HEK293 (cell line): ENCODE results near the gene BLOC1S1.
A peak's percentile ranks its signal among the peaks of the same experiment; 100 is the strongest.

Experiments
- CTCF ChIA-PET: fragments of 350-600 bp; formaldehyde crosslinking; extraction: SDS; loops from one replicate; lab custom pipeline; 2021; ENCODE audit warnings: antibody characterized with exemption; lab: Yijun Ruan, JAX
- POLR2A ChIA-PET: fragments of 300-600 bp; formaldehyde crosslinking; extraction: SDS; loops from one replicate; lab custom pipeline; 2020; ENCODE audit warnings: antibody characterized with exemption, inconsistent platforms; lab: Yijun Ruan, JAX
- H3K27ac ChIP-seq: fragments of 200-500 bp; sonication (Bioruptor generic); 2 replicates; pipeline ENCODE4 v1.5.1; 2014; ENCODE audit warnings: low read depth, low read length, control low read depth, inconsistent platforms; ENCODE audit errors: extremely low read depth
- H3K36me3 ChIP-seq, 2 experiments: fragments of 200-500 bp in 1 of 2; sonication (Bioruptor generic) in 1 of 2; 1 replicate in 1 of 2; 2 replicates in 1 of 2; pipeline ENCODE4 v1.5.1; 2014 to 2017; ENCODE audit warnings: inconsistent platforms in 2 of 2, low read length in 2 of 2; ENCODE audit not compliant: control insufficient read depth in 2 of 2, insufficient read depth in 1 of 2
- H3K4me1 ChIP-seq: fragments of 200-500 bp; sonication (Bioruptor generic); 2 replicates; pipeline ENCODE4 v1.5.1; 2014; ENCODE audit warnings: mild to moderate bottlenecking, low read length, inconsistent platforms; ENCODE audit not compliant: control insufficient read depth, insufficient read depth
- H3K4me3 ChIP-seq: 2 replicates; pipeline ENCODE4 v1.5.1; 2011; ENCODE audit warnings: low read depth, mild to moderate bottlenecking, control low read depth, low read length, moderate library complexity
- H3K9me3 ChIP-seq: fragments of 200-500 bp; sonication (Bioruptor generic); 2 replicates; pipeline ENCODE4 v1.5.1; 2014; ENCODE audit warnings: low read depth, low read length, inconsistent platforms; ENCODE audit not compliant: control insufficient read depth, insufficient read depth
- BCL11A ChIP-seq: fragments of 450-650 bp; formaldehyde crosslinking; IDR thresholded peaks from 2 replicates; pipeline ENCODE4 v1.5.1; 2016; ENCODE audit warnings: low read depth, missing biosample characterization, missing genetic modification characterization
- EGR2 ChIP-seq: fragments of 450-650 bp; formaldehyde crosslinking; IDR thresholded peaks from 2 replicates; pipeline ENCODE4 v1.5.1; 2016; ENCODE audit warnings: low read depth, missing biosample characterization, missing genetic modification characterization
- GLIS2 ChIP-seq: fragments of 450-650 bp; formaldehyde crosslinking; IDR thresholded peaks from 2 replicates; pipeline ENCODE4 v1.5.1; 2016; ENCODE audit warnings: missing biosample characterization, missing genetic modification characterization
- HOXA7 ChIP-seq: sonication (generic); formaldehyde crosslinking; IDR thresholded peaks from 2 replicates; pipeline ENCODE4 v1.8.1; 2022; ENCODE audit warnings: missing genetic modification reagents, borderline replicate concordance
- IKZF3 ChIP-seq: fragments of 450-650 bp; IDR thresholded peaks from 2 replicates; pipeline ENCODE4 v1.5.0; 2018; ENCODE audit warnings: missing biosample characterization, mild to moderate bottlenecking, missing genetic modification characterization, moderate library complexity
- SALL2 ChIP-seq: fragments of 450-650 bp; formaldehyde crosslinking; IDR thresholded peaks from 2 replicates; pipeline ENCODE4 v1.5.0; 2017; ENCODE audit warnings: missing biosample characterization, mild to moderate bottlenecking, missing genetic modification characterization, borderline replicate concordance
- SETDB1 ChIP-seq: IDR thresholded peaks from one replicate; pipeline ENCODE4 v1.6.1; 2017; ENCODE audit warnings: mild to moderate bottlenecking, low read length, moderate library complexity, mixed read lengths; ENCODE audit not compliant: insufficient read length
- ZBTB8A ChIP-seq: fragments of 450-650 bp; formaldehyde crosslinking; IDR thresholded peaks from 2 replicates; pipeline ENCODE4 v1.5.1; 2016; ENCODE audit warnings: missing biosample characterization, missing genetic modification characterization
- ZIC2 ChIP-seq: fragments of 450-650 bp; formaldehyde crosslinking; IDR thresholded peaks from 2 replicates; pipeline ENCODE4 v1.5.1; 2016; ENCODE audit warnings: missing biosample characterization, missing genetic modification characterization
- ZNF112 ChIP-seq: fragments of 450-650 bp; formaldehyde crosslinking; IDR thresholded peaks from 2 replicates; pipeline ENCODE4 v1.5.0; 2017; ENCODE audit warnings: missing biosample characterization, missing genetic modification characterization
- ZNF16 ChIP-seq: fragments of 450-650 bp; formaldehyde crosslinking; IDR thresholded peaks from 2 replicates; pipeline ENCODE4 v1.5.1; 2016; ENCODE audit warnings: low read depth, missing biosample characterization, missing genetic modification characterization
- ZNF214 ChIP-seq: fragments of 450-650 bp; formaldehyde crosslinking; IDR thresholded peaks from 2 replicates; pipeline ENCODE4 v1.5.1; 2017; ENCODE audit warnings: missing biosample characterization, mild to moderate bottlenecking, missing genetic modification characterization, borderline replicate concordance
- ZNF221 ChIP-seq: fragments of 450-650 bp; formaldehyde crosslinking; IDR thresholded peaks from 2 replicates; pipeline ENCODE4 v1.5.1; 2017; ENCODE audit warnings: missing biosample characterization, missing genetic modification characterization, borderline replicate concordance
- ZNF292 ChIP-seq: fragments of 450-650 bp; formaldehyde crosslinking; IDR thresholded peaks from 2 replicates; pipeline ENCODE4 v1.5.1; 2016; ENCODE audit warnings: low read depth, missing biosample characterization, missing genetic modification characterization, borderline replicate concordance
- ZNF549 ChIP-seq: fragments of 450-650 bp; IDR thresholded peaks from 2 replicates; pipeline ENCODE4 v1.5.1; 2018; ENCODE audit warnings: missing biosample characterization, missing genetic modification characterization, mild to moderate bottlenecking, inconsistent platforms, moderate library complexity
- ZNF654 ChIP-seq: fragments of 450-650 bp; formaldehyde crosslinking; IDR thresholded peaks from 2 replicates; pipeline ENCODE4 v1.5.1; 2016; ENCODE audit warnings: low read depth, missing biosample characterization, missing genetic modification characterization
- ZNF792 ChIP-seq: fragments of 450-650 bp; formaldehyde crosslinking; IDR thresholded peaks from 2 replicates; pipeline ENCODE4 v1.5.1; 2016; ENCODE audit warnings: missing biosample characterization, missing genetic modification characterization
- ZNF830 ChIP-seq: fragments of 450-650 bp; IDR thresholded peaks from 2 replicates; pipeline ENCODE4 v1.5.0; 2018; ENCODE audit warnings: missing biosample characterization, missing genetic modification characterization, low read depth, mild to moderate bottlenecking, moderate library complexity
- TF ChIP-seq, protein P1 (sequence below): fragments of 450-650 bp; formaldehyde crosslinking; IDR thresholded peaks from 2 replicates; pipeline ENCODE4 v1.5.1; 2016; ENCODE audit warnings: missing biosample characterization, missing genetic modification characterization
- TF ChIP-seq, protein P2 (sequence below): fragments of 450-650 bp; formaldehyde crosslinking; IDR thresholded peaks from 2 replicates; pipeline ENCODE4 v1.5.1; 2016; ENCODE audit warnings: missing biosample characterization, missing genetic modification characterization
- TF ChIP-seq, protein P3 (sequence below): fragments of 450-650 bp; formaldehyde crosslinking; IDR thresholded peaks from 2 replicates; pipeline ENCODE4 v1.5.1; 2016; ENCODE audit warnings: missing biosample characterization, missing genetic modification characterization
- TF ChIP-seq, protein P4 (sequence below): fragments of 450-650 bp; formaldehyde crosslinking; IDR thresholded peaks from 2 replicates; pipeline ENCODE4 v1.5.1; 2016; ENCODE audit warnings: missing biosample characterization, missing genetic modification characterization

BLOC1S1 gene

DNA sequence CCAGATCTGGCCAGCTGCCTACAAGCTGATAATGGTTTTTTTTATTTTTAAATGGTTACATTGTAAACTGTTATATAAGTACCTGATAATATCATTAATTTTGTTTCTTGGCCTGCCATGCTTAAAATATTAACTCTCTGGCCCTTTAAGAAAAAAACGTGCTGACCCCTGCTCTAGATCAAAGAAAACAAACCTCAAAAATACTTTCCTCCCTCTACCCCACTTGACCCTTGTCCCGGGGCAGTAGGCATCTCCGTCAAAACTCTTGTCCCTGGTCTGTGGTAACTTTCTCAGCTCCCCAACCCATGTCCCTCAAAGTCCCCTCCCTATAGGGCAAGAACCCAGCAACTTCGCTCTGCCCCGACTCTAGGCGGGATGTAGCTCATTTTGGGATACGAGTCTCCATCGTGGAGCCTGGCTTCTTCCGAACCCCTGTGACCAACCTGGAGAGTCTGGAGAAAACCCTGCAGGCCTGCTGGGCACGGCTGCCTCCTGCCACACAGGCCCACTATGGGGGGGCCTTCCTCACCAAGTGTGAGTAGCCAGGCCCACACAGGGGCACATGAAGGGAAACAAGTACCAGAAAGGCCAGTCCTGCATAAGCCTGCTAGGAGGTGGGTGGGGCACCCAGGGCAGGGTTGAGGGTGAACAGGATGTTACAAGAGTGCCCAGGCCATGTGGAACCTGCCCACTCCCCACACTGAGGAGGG lies 7.8 kb downstream of the BLOC1S1 start:
- CTCF ChIA-PET = interaction anchor here (0.7 to 7.0 kb wide), 6 partner anchors 13 to 78 kb away, joined by 3 to 127 read pairs (median 6); partner anchors contain the start of gene ITGA7
- POLR2A ChIA-PET = interaction anchor here (1.3 kb wide), 1 partner anchor 21 kb away, joined by 3 read pairs; no protein-coding TSS in a partner anchor
- TF ChIP-seq GLIS2 (tag by site-specific recombination) = peak; percentile 23; the same call in 1 of the 2 replicates
- TF ChIP-seq ZIC2 (tag by site-specific recombination) = peak; percentile 41; the same call in 1 of the 2 replicates
- TF ChIP-seq, protein P1, sequence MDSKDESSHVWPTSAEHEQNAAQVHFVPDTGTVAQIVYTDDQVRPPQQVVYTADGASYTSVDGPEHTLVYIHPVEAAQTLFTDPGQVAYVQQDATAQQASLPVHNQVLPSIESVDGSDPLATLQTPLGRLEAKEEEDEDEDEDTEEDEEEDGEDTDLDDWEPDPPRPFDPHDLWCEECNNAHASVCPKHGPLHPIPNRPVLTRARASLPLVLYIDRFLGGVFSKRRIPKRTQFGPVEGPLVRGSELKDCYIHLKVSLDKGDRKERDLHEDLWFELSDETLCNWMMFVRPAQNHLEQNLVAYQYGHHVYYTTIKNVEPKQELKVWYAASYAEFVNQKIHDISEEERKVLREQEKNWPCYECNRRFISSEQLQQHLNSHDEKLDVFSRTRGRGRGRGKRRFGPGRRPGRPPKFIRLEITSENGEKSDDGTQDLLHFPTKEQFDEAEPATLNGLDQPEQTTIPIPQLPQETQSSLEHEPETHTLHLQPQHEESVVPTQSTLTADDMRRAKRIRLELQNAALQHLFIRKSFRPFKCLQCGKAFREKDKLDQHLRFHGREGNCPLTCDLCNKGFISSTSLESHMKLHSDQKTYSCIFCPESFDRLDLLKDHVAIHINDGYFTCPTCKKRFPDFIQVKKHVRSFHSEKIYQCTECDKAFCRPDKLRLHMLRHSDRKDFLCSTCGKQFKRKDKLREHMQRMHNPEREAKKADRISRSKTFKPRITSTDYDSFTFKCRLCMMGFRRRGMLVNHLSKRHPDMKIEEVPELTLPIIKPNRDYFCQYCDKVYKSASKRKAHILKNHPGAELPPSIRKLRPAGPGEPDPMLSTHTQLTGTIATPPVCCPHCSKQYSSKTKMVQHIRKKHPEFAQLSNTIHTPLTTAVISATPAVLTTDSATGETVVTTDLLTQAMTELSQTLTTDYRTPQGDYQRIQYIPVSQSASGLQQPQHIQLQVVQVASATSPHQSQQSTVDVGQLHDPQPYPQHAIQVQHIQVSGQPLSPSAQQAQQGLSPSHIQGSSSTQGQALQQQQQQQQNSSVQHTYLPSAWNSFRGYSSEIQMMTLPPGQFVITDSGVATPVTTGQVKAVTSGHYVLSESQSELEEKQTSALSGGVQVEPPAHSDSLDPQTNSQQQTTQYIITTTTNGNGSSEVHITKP = 0 out of 2 replicates have a peak, but pooled peaks have one; percentile 1
- TF ChIP-seq ZBTB8A (tag by site-specific recombination) = no peak
- no peak for TF ChIP-seq ZNF792 (tag by site-specific recombination)
- TF ChIP-seq SETDB1 = no peak
- TF ChIP-seq SALL2 (tag by site-specific recombination) = no peak
- Histone ChIP-seq H3K9me3 (no peaks in the 10 kb centered on the region), H3K4me1 (no peaks in the 10 kb centered on the region), H3K27ac (no peak overlapping the region), H3K36me3 (peaks cover 12 to 71% of the 10 kb centered on the region in 2 experiments), H3K4me3 (no peak overlapping the region)

DNA sequence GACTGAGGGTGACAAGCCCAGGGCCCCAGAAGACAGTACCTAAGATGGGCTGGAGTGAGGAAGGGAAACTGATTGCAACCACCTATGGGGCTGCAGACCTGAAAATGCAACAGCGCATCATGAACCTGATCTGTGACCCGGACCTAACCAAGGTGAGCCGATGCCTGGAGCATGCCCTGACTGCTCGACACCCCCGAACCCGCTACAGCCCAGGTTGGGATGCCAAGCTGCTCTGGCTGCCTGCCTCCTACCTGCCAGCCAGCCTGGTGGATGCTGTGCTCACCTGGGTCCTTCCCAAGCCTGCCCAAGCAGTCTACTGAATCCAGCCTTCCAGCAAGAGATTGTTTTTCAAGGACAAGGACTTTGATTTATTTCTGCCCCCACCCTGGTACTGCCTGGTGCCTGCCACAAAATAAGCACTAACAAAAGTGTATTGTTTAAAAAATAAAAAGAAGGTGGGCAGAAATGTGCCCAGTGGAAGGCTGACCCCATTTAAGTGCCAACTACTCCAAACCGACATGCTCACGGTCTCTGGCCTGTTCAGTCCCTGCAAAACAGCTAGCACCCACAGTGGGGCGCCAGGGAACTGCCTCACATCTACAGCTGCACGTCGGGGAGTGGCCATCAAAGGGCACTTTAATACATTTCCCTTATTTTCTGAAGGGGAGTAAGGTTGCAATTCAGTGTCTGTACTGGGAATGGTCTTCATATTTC lies 8.5 kb downstream of the BLOC1S1 start:
- Histone ChIP-seq H3K4me3 (no peak overlapping the region), H3K9me3 (no peaks in the 10 kb centered on the region), H3K27ac (no peak overlapping the region), H3K36me3 (peaks cover 12 to 64% of the 10 kb centered on the region in 2 experiments), H3K4me1 (no peaks in the 10 kb centered on the region)
- ChIA-PET CTCF (interaction anchor here (0.6 to 7.0 kb wide), 9 partner anchors 13 to 216 kb away, joined by 3 to 127 read pairs (median 4); partner anchors contain the start of gene ITGA7), POLR2A (interaction anchor here (1.0 to 1.9 kb wide), 4 partner anchors 9 to 20 kb away, joined by 3 to 17 read pairs (median 4); partner anchors contain the start of gene BLOC1S1)
- TF ChIP-seq HOXA7 (CRISPR knock-in tag) (no peak), BCL11A (no peak), ZNF221 (tag by site-specific recombination) (no peak), ZNF830 (no peak), ZNF16 (no peak), ZNF292 (tag by site-specific recombination) (0 out of 2 replicates have a peak, but pooled peaks have one; percentile 15), ZNF549 (tag by site-specific recombination) (no peak), ZNF214 (no peak), IKZF3 (tag by site-specific recombination) (no peak), ZBTB8A (tag by site-specific recombination) (peak; percentile 31; the same call in 1 of the 2 replicates), ZNF654 (tag by site-specific recombination) (peak; percentile 58), EGR2 (tag by site-specific recombination) (no peak), ZNF112 (tag by site-specific recombination) (no peak)
- TF ChIP-seq, protein P2, sequence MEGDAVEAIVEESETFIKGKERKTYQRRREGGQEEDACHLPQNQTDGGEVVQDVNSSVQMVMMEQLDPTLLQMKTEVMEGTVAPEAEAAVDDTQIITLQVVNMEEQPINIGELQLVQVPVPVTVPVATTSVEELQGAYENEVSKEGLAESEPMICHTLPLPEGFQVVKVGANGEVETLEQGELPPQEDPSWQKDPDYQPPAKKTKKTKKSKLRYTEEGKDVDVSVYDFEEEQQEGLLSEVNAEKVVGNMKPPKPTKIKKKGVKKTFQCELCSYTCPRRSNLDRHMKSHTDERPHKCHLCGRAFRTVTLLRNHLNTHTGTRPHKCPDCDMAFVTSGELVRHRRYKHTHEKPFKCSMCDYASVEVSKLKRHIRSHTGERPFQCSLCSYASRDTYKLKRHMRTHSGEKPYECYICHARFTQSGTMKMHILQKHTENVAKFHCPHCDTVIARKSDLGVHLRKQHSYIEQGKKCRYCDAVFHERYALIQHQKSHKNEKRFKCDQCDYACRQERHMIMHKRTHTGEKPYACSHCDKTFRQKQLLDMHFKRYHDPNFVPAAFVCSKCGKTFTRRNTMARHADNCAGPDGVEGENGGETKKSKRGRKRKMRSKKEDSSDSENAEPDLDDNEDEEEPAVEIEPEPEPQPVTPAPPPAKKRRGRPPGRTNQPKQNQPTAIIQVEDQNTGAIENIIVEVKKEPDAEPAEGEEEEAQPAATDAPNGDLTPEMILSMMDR (tag by site-specific recombination) = peak; percentile 37; the same call in 1 of the 2 replicates
- TF ChIP-seq, protein P3, sequence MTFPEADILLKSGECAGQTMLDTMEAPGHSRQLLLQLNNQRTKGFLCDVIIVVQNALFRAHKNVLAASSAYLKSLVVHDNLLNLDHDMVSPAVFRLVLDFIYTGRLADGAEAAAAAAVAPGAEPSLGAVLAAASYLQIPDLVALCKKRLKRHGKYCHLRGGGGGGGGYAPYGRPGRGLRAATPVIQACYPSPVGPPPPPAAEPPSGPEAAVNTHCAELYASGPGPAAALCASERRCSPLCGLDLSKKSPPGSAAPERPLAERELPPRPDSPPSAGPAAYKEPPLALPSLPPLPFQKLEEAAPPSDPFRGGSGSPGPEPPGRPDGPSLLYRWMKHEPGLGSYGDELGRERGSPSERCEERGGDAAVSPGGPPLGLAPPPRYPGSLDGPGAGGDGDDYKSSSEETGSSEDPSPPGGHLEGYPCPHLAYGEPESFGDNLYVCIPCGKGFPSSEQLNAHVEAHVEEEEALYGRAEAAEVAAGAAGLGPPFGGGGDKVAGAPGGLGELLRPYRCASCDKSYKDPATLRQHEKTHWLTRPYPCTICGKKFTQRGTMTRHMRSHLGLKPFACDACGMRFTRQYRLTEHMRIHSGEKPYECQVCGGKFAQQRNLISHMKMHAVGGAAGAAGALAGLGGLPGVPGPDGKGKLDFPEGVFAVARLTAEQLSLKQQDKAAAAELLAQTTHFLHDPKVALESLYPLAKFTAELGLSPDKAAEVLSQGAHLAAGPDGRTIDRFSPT (tag by site-specific recombination) = no peak
- TF ChIP-seq, protein P4, sequence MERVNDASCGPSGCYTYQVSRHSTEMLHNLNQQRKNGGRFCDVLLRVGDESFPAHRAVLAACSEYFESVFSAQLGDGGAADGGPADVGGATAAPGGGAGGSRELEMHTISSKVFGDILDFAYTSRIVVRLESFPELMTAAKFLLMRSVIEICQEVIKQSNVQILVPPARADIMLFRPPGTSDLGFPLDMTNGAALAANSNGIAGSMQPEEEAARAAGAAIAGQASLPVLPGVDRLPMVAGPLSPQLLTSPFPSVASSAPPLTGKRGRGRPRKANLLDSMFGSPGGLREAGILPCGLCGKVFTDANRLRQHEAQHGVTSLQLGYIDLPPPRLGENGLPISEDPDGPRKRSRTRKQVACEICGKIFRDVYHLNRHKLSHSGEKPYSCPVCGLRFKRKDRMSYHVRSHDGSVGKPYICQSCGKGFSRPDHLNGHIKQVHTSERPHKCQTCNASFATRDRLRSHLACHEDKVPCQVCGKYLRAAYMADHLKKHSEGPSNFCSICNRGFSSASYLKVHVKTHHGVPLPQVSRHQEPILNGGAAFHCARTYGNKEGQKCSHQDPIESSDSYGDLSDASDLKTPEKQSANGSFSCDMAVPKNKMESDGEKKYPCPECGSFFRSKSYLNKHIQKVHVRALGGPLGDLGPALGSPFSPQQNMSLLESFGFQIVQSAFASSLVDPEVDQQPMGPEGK (tag by site-specific recombination) = no peak
